ENCODE results near the gene TEX54. TPM values are rescaled to one million over a fixed set of nuclear protein-coding genes. Genes with fewer than 3 reads are reported as not detected.

The TEX54 gene
- total and polyA plus RNA-seq, 2 of the 13 experiments (the other 11 are each of a cell fraction or from before 2014, with no cell fraction given), result not detected

DNA sequence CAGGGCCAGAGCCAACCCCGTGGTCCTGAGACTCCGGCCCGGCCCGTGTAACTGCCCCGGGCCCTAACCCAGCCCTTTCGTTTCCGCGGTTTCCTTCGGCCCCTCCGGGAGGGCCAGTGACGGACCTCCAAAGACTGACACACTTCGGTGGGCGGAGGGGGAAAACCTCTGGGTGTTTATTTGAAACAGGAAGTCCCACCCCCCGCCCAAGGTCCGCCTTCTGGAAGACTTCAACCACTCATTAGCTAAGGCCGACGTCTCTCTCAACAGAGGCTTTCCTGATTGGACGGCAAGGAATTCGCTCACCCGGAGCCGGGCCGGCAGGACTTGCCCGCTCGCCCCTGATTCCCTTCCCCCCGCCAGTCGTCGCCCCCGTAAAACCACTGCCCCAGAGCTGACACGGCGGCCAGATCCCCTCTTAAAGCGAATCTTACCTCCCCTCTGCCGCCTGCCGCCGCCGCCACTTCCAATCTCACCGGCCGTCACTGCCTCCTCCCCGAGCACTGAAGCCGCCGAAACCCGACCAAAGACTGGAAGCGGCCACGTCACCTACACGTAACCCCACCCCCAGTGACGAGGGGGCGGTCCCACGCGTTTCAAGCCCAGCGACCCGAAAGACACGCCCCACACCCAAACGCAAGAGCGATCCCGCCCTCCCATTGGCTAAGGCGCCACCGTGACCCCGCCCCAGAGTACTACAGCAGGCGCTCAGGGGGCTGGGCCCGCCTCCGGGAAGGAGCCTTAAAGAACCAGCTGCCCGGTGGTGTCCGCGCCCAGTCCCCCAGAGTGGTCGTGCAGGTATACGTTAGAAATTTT, 913 bp downstream of the TEX54 start, which contains the start of gene STX5 (continued):
- no peak for TF ChIP-seq MEIS1 (CRISPR knock-in tag; IDR thresholded peaks at IDR 0.05; ENCODE audit: borderline replicate concordance)
- TF ChIP-seq RBAK (CRISPR knock-in tag; IDR thresholded peaks at IDR 0.05), result no peak
- TF ChIP-seq SP2 (CRISPR knock-in tag; IDR thresholded peaks at IDR 0.05), result peak; percentile 91
- TF ChIP-seq ZNF253 (CRISPR knock-in tag; IDR thresholded peaks at IDR 0.05; ENCODE audit: borderline replicate concordance), result no peak
- TF ChIP-seq ARID2 (CRISPR knock-in tag; IDR thresholded peaks at IDR 0.05; ENCODE audit: borderline replicate concordance), result no peak
- TF ChIP-seq MTF2 (CRISPR knock-in tag; IDR thresholded peaks at IDR 0.05; ENCODE audit: borderline replicate concordance), result no peak
- TF ChIP-seq KDM3A (CRISPR knock-in tag; IDR thresholded peaks at IDR 0.05; ENCODE audit: low read depth), result no peak; the same call in 1 of the 2 replicates
- TF ChIP-seq, protein P1, sequence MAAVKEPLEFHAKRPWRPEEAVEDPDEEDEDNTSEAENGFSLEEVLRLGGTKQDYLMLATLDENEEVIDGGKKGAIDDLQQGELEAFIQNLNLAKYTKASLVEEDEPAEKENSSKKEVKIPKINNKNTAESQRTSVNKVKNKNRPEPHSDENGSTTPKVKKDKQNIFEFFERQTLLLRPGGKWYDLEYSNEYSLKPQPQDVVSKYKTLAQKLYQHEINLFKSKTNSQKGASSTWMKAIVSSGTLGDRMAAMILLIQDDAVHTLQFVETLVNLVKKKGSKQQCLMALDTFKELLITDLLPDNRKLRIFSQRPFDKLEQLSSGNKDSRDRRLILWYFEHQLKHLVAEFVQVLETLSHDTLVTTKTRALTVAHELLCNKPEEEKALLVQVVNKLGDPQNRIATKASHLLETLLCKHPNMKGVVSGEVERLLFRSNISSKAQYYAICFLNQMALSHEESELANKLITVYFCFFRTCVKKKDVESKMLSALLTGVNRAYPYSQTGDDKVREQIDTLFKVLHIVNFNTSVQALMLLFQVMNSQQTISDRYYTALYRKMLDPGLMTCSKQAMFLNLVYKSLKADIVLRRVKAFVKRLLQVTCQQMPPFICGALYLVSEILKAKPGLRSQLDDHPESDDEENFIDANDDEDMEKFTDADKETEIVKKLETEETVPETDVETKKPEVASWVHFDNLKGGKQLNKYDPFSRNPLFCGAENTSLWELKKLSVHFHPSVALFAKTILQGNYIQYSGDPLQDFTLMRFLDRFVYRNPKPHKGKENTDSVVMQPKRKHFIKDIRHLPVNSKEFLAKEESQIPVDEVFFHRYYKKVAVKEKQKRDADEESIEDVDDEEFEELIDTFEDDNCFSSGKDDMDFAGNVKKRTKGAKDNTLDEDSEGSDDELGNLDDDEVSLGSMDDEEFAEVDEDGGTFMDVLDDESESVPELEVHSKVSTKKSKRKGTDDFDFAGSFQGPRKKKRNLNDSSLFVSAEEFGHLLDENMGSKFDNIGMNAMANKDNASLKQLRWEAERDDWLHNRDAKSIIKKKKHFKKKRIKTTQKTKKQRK (IDR thresholded peaks at IDR 0.05; ENCODE audit: low read length), result peak; percentile 88
- TF ChIP-seq, protein P2, sequence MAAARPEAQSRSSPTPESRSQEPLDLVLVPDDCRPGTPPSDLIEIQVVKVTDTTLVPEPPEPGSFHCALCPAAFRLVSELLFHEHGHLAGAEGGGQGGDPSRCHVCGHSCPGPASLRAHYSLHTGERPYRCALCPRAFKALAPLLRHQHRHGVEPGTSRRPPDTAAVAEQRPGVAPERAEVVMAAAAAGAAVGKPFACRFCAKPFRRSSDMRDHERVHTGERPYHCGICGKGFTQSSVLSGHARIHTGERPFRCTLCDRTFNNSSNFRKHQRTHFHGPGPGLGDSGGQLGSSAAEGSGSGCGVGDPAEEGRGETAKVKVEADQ (CRISPR knock-in tag; IDR thresholded peaks at IDR 0.05; ENCODE audit: borderline replicate concordance), result peak; percentile 87
- TF ChIP-seq, protein P3, sequence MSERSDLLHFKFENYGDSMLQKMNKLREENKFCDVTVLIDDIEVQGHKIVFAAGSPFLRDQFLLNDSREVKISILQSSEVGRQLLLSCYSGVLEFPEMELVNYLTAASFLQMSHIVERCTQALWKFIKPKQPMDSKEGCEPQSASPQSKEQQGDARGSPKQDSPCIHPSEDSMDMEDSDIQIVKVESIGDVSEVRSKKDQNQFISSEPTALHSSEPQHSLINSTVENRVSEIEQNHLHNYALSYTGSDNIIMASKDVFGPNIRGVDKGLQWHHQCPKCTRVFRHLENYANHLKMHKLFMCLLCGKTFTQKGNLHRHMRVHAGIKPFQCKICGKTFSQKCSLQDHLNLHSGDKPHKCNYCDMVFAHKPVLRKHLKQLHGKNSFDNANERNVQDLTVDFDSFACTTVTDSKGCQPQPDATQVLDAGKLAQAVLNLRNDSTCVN (CRISPR knock-in tag; IDR thresholded peaks at IDR 0.05; ENCODE audit: borderline replicate concordance), result no peak
- TF ChIP-seq MZF1 (CRISPR knock-in tag; IDR thresholded peaks at IDR 0.05; ENCODE audit: borderline replicate concordance), result no peak
- TF ChIP-seq MEIS2 (CRISPR knock-in tag; IDR thresholded peaks at IDR 0.05), result peak; percentile 26; the same call in 1 of the 2 replicates
- TF ChIP-seq, protein P4, sequence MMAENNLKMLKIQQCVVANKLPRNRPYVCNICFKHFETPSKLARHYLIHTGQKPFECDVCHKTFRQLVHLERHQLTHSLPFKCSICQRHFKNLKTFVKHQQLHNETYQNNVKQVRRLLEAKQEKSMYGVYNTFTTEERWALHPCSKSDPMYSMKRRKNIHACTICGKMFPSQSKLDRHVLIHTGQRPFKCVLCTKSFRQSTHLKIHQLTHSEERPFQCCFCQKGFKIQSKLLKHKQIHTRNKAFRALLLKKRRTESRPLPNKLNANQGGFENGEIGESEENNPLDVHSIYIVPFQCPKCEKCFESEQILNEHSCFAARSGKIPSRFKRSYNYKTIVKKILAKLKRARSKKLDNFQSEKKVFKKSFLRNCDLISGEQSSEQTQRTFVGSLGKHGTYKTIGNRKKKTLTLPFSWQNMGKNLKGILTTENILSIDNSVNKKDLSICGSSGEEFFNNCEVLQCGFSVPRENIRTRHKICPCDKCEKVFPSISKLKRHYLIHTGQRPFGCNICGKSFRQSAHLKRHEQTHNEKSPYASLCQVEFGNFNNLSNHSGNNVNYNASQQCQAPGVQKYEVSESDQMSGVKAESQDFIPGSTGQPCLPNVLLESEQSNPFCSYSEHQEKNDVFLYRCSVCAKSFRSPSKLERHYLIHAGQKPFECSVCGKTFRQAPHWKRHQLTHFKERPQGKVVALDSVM (CRISPR knock-in tag; IDR thresholded peaks at IDR 0.05), result no peak
- TF ChIP-seq ZNF589 (CRISPR knock-in tag; conservative IDR thresholded peaks at IDR 0.05), result no peak
- TF ChIP-seq, protein P5, sequence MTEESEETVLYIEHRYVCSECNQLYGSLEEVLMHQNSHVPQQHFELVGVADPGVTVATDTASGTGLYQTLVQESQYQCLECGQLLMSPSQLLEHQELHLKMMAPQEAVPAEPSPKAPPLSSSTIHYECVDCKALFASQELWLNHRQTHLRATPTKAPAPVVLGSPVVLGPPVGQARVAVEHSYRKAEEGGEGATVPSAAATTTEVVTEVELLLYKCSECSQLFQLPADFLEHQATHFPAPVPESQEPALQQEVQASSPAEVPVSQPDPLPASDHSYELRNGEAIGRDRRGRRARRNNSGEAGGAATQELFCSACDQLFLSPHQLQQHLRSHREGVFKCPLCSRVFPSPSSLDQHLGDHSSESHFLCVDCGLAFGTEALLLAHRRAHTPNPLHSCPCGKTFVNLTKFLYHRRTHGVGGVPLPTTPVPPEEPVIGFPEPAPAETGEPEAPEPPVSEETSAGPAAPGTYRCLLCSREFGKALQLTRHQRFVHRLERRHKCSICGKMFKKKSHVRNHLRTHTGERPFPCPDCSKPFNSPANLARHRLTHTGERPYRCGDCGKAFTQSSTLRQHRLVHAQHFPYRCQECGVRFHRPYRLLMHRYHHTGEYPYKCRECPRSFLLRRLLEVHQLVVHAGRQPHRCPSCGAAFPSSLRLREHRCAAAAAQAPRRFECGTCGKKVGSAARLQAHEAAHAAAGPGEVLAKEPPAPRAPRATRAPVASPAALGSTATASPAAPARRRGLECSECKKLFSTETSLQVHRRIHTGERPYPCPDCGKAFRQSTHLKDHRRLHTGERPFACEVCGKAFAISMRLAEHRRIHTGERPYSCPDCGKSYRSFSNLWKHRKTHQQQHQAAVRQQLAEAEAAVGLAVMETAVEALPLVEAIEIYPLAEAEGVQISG (CRISPR knock-in tag; IDR thresholded peaks at IDR 0.05), result peak; percentile 58; the same call in 1 of the 2 replicates
- TF ChIP-seq ZMYM2 (CRISPR knock-in tag; IDR thresholded peaks at IDR 0.05), result no peak
- TF ChIP-seq ZNF468 (CRISPR knock-in tag; IDR thresholded peaks at IDR 0.05), result no peak
- TF ChIP-seq RELA (CRISPR knock-in tag; IDR thresholded peaks at IDR 0.05), result no peak
